ENCODE results near the gene SLC38A10.

GRCh38 chr17:81330884-81331245 is 35.8 kb upstream of the SLC38A10 start:
- no peak for TF ChIP-seq EP300 (conservative IDR thresholded peaks at IDR 0.05; ENCODE audit: poor library complexity, severe bottlenecking)
- TF ChIP-seq POLR2AphosphoS5 (IDR thresholded peaks at IDR 0.05) = no peak
- TF ChIP-seq, protein P1, sequence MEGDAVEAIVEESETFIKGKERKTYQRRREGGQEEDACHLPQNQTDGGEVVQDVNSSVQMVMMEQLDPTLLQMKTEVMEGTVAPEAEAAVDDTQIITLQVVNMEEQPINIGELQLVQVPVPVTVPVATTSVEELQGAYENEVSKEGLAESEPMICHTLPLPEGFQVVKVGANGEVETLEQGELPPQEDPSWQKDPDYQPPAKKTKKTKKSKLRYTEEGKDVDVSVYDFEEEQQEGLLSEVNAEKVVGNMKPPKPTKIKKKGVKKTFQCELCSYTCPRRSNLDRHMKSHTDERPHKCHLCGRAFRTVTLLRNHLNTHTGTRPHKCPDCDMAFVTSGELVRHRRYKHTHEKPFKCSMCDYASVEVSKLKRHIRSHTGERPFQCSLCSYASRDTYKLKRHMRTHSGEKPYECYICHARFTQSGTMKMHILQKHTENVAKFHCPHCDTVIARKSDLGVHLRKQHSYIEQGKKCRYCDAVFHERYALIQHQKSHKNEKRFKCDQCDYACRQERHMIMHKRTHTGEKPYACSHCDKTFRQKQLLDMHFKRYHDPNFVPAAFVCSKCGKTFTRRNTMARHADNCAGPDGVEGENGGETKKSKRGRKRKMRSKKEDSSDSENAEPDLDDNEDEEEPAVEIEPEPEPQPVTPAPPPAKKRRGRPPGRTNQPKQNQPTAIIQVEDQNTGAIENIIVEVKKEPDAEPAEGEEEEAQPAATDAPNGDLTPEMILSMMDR (IDR thresholded peaks at IDR 0.05; ENCODE audit: poor library complexity, severe bottlenecking) = no peak
